ENCODE results near the gene CNPY4.

The CNPY4 gene

GRCh38 chr7:100166317-100166940, 47.0 kb downstream of the CNPY4 start:
- DNase-seq, result no peak

- peak in 1 of 56 donors; percentile 18 for DNase-seq
These were observed 47.8 kb downstream of the CNPY4 start for GRCh38 chr7:100166970-100167911.

- DNase-seq, result no peak
These were observed 48.5 kb downstream of the CNPY4 start for GRCh38 chr7:100167912-100168323.

GRCh38 chr7:100169147-100169850, 49.9 kb downstream of the CNPY4 start:
- DNase-seq, result no peak

DNA sequence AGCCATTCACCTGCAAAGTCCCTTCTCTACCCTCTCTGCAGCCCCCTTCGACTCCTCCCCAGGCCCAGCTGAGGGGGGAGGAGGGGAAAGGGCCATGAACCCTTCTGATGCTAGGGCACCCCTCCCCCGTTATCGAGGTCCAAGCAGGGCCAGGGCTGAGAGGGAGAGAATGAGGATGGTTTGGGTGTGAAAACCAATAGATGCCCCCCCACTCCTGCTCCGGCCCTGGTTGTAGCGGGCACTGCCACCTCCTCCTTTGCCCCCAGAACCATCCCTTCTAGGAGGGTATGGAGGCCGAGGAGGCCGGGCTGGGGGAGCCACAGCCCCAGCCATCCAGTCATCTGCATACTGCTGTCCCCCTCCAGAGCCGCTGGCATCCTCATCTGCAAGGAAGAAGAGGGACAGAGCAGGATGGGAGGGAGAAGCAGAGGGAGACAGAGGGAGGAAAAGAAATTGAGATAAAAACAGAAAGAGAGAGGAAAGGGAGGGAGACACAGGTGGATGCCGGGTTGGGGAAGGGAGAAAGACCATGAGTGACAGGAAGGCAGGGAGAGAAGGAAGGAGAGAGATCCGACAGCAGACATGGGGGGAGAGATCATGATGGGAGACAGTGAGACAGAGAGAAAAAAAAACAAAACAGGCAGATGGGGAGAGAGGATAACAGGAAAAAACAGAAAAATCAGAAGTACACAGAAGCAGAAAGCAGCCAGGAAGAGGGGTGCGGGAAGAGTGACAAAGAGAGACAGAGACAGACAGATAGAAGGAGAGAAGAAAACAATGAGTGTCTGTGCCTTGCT, 50.9 kb downstream of the CNPY4 start:
- DNase-seq, result no peak

- DNase-seq, result no peak
These were observed 51.8 kb downstream of the CNPY4 start for GRCh38 chr7:100171087-100171681.

DNA sequence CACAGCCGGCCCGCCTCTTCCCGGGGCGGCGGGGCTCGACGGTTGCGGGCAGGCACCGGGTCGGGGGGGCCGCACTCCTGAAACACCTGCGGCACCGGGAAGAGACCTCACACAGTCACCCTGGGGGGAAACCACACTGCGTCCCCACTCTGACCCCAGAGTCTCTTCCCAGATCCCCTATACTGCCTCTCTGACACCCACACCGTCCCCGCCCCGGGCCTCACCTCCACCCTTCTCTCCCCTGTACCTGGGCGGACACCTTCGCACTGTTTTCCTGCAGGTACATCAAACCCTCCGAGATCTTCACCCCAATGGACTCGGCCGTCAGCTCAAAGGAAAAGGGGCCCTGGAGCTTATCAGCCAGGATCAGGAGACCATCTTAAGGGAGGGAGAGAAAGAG, 52.4 kb downstream of the CNPY4 start:
- DNase-seq, result no peak

DNA sequence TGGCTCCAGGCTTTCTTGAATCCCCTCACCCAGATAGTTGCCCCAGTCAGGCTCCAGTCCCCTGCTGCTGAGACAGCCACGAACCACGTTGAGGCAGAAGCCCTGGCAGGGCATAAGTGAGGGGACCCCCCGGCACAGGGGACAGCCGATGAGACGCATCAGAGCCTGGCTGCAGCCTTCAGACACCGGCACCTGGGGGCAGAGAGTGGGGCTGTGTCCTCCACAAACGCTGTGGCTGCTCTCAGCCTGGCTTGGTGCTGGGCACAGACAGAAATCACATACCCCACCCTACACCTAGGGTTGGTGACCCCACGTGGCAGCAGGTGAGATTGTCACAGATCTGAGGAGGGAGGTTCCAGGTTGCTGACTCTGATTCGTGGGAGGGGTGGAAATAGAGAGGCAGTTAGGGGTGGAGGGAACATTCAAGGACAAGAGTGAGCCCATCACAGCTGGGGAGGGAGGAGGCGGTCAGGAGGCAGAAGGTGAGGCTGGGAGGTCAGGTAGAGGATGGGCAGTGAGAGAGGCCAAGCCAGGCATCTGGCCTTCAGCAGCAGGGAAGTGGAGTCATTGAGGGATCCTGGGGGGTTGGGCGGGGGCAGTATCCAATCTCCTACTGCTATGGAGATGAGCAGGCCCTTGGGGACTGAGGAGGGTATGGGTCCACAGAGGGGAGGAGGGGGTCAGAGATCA, 54.5 kb downstream of the CNPY4 start:
- no peak for DNase-seq

- DNase-seq, result no peak
These were observed 55.1 kb downstream of the CNPY4 start for GRCh38 chr7:100174582-100174981.
